SK-N-MC (cell line): ENCODE data around the gene ZMYND8.
"Not testable (repeated sequence)": the region's sequence is repeated elsewhere in the genome, so short reads cannot be mapped to it uniquely, and the experiment has no call there.

Source experiments
- DNase-seq: peaks from one replicate; pipeline ENCODE4 v3.0.0-alpha.2; 2011; ENCODE audit warnings: low read depth, low spot score
- H3K27ac ChIP-seq: fragments of 200-600 bp; sonication (generic); 2 replicates; pipeline ENCODE4 v1.5.1; 2016; ENCODE audit warnings: mixed run types
- H3K36me3 ChIP-seq: fragments of 200-600 bp; sonication (generic); 2 replicates; pipeline ENCODE4 v1.6.1; 2017; ENCODE audit warnings: antibody characterized with exemption, low read length, mixed read lengths; ENCODE audit not compliant: insufficient read depth
- H3K4me3 ChIP-seq: fragments of 200-600 bp; sonication (generic); 2 replicates; pipeline ENCODE4 v1.5.1; 2016
- H3K9ac ChIP-seq: fragments of 200-600 bp; sonication (generic); 2 replicates; pipeline ENCODE4 v1.8.0; 2017; ENCODE audit warnings: mixed run types, mixed read lengths; ENCODE audit not compliant: insufficient read length
- H3K9me3 ChIP-seq: fragments of 200-600 bp; sonication (generic); 2 replicates; pipeline ENCODE4 v1.6.1; 2017; ENCODE audit warnings: low read depth, mild to moderate bottlenecking, antibody characterized with exemption, low read length, moderate library complexity, mixed read lengths
- EZH2 ChIP-seq: fragments of 200-600 bp; sonication (generic); IDR thresholded peaks from one replicate; pipeline ENCODE4 v1.6.1; 2017; ENCODE audit warnings: antibody characterized with exemption
- FOXP2 ChIP-seq: optimal IDR thresholded peaks from 2 replicates; pipeline ENCODE3; 2011; ENCODE audit warnings: mild to moderate bottlenecking, moderate library complexity; ENCODE audit not compliant: insufficient read depth; ENCODE audit errors: extremely low read length, control extremely low read depth
- POLR2AphosphoS5 ChIP-seq: IDR thresholded peaks from 2 replicates; pipeline ENCODE4 v1.6.1; 2012; ENCODE audit warnings: mild to moderate bottlenecking, low read depth, low read length, borderline replicate concordance

ZMYND8 gene

GRCh38 chr20:47205577-47206123 lies 150.8 kb downstream of the ZMYND8 start:
- no peak for DNase-seq
- no peak overlapping the region for H3K27ac ChIP-seq
- peaks cover 10% of the 10 kb centered on the region; the same call in 1 of the 2 replicates for H3K36me3 ChIP-seq
- no peak overlapping the region for H3K9ac ChIP-seq
- no peaks in the 10 kb centered on the region for H3K9me3 ChIP-seq
- H3K4me3 ChIP-seq = no peak overlapping the region
- TF ChIP-seq EZH2 (no peak), POLR2AphosphoS5 (no peak), FOXP2 (no peak)

DNA sequence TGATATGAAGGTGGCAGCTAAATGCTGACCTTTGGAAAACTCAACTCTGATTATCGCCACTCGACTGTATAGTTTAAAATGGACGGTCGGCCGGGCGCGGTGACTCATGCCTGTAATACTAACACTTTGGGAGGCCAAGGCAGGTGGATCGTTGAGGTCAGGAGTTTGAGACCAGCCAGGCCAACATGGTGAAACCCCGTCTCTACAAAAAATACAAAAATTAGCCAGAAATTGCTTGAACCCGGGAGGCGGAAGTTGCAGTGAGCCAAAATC lies 151.7 kb downstream of the ZMYND8 start:
- not testable (repeated sequence) for H3K27ac ChIP-seq, H3K4me3 ChIP-seq, DNase-seq, H3K9ac ChIP-seq, H3K36me3 ChIP-seq, H3K9me3 ChIP-seq

GRCh38 chr20:47204008-47204849 lies 152.3 kb downstream of the ZMYND8 start:
- no peak overlapping the region for H3K4me3 ChIP-seq
- no peaks in the 10 kb centered on the region; the same call in 1 of the 2 replicates for H3K36me3 ChIP-seq
- no peaks in the 10 kb centered on the region for H3K9me3 ChIP-seq
- H3K9ac ChIP-seq = no peak overlapping the region
- no peak for TF ChIP-seq EZH2
- no peak for TF ChIP-seq FOXP2
- TF ChIP-seq POLR2AphosphoS5 = no peak
- DNase-seq = no peak
- no peak overlapping the region for H3K27ac ChIP-seq

DNA sequence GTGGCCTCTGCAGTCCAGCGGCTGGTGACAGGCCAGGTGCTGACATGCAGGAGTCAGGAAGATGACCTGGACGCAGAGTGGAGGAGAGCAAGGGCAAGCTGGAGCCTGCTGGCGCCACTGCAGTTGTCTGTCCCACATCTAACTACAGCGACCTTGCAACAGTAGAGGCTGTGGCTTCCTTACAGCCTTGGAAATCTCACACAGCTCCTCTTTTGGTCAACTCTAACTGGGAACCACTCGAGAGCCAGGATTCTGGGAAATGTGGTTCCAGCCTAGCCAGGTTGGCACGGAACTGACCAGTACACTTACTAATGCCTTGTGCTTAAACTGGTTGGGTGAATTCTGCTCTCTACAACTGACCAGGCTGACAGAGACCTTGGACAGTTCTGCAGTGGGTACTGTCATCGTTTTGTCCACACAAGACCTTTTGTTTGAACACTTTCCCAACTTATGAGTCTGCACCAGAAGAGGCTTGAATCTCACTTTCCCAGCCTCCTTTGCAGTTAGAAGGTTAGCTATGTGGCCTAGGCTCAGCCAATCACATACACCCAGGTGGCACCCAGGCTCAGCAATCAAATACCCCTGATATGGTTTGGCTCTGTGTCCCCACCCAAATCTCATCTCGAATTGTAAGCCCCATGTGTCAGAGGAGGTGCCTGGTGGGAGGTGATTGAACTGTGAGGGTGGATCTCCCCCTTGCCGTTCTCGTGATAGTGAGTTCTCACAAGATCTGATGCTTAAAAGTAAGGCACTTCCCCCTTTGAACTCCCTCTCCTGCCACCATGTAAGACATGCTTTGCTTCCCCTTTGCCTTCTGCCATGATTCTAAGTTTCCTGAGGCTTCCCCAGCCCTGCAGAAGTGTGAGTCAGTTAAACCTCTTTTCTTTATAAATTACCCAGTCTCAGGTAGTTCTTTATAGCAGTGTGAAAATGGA lies 153.5 kb downstream of the ZMYND8 start:
- DNase-seq = no peak
- Histone ChIP-seq H3K4me3 (no peak overlapping the region), H3K9ac (no peak overlapping the region)

DNA sequence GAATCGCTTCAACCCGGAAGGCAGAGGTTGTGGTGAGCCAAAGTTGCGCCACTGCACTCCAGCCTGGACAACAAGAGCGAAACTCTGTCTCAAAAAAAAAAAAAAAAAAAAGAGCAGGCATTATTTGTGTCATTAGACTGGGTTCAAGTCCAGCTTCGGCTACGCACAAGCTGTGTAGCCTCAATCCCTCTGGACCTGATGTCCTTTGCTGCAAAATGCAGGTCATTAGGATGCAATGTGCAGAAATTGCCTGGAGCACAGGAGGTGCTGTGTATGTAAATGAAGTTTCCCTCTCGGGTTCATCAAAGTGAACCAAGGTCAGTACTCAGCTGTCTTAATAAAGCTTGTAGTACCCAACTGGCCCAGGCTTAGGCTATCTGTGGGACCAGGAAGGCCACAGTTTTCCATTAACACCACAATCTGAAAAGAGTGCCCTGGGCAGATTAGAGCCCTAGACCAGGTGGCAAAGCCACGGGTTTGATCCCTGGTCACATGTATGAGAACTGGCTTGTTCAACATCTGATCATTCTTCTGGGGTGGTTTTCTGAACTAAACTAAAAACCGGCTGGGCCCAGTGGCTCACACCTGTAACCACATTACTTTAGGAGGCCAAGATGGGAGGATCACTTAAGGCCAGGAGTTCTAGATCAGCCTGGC lies 155.3 kb downstream of the ZMYND8 start:
- Histone ChIP-seq H3K9ac (no peak overlapping the region), H3K27ac (no peak overlapping the region)
- TF ChIP-seq POLR2AphosphoS5 = no peak
- TF ChIP-seq FOXP2 = no peak
- TF ChIP-seq EZH2 = no peak

More for the DNA sequence above, 153.5 kb downstream of the ZMYND8 start:
- TF ChIP-seq FOXP2 (no peak), POLR2AphosphoS5 (no peak), EZH2 (no peak)
- H3K27ac ChIP-seq = no peak overlapping the region
- no peaks in the 10 kb centered on the region for H3K36me3 ChIP-seq
- no peaks in the 10 kb centered on the region for H3K9me3 ChIP-seq

GRCh38 chr20:47198996-47199552 lies 157.4 kb downstream of the ZMYND8 start:
- no peak overlapping the region for H3K9ac ChIP-seq
- H3K36me3 ChIP-seq = no peaks in the 10 kb centered on the region
- H3K9me3 ChIP-seq = no peaks in the 10 kb centered on the region
- no peak overlapping the region for H3K4me3 ChIP-seq
- TF ChIP-seq EZH2 (no peak), POLR2AphosphoS5 (no peak), FOXP2 (no peak)
- no peak for DNase-seq
- no peak overlapping the region for H3K27ac ChIP-seq

More for the DNA sequence above, 155.3 kb downstream of the ZMYND8 start:
- Histone ChIP-seq H3K9me3 (no peaks in the 10 kb centered on the region), H3K4me3 (no peak overlapping the region), H3K36me3 (no peaks in the 10 kb centered on the region)
- no peak for DNase-seq

DNA sequence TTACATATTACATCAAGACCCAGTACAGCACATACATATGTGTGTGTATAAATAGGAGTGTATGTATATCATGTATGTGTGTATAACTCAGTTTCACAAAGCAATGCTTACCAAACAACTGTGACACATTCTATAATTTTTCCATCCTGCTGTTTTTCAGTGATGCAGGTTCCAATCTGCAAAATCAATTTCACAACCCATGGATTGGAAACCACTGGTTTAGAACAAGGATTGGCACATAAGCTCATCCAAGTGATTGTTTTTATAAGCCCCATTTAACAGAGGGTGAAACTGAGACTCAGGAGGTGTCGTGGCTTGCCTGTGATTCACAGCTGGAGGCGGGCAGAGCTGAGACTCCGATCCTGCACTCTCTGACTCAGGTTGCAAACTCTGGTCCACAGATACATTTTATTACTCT lies 158.2 kb downstream of the ZMYND8 start:
- no peak overlapping the region for H3K9ac ChIP-seq
- no peaks in the 10 kb centered on the region for H3K36me3 ChIP-seq
- TF ChIP-seq FOXP2 (no peak), EZH2 (no peak), POLR2AphosphoS5 (no peak)
- H3K4me3 ChIP-seq = no peak overlapping the region
- no peak overlapping the region for H3K27ac ChIP-seq
- DNase-seq = no peak
- no peaks in the 10 kb centered on the region for H3K9me3 ChIP-seq
